BE2C (cell line): ENCODE results near the gene TTYH3.

Experiments
- DNase-seq: peaks from one replicate; pipeline ENCODE4 v3.0.0-alpha.2; 2020
- H3K27me3 ChIP-seq: fragments of 250-450 bp; sonication (Bioruptor Pico); 2 replicates; pipeline ENCODE4 v1.5.1; 2020; ENCODE audit warnings: mild to moderate bottlenecking
- H3K36me3 ChIP-seq: fragments of 250-450 bp; sonication (Bioruptor Pico); 2 replicates; pipeline ENCODE4 v1.5.1; 2020; ENCODE audit warnings: mild to moderate bottlenecking
- H3K4me1 ChIP-seq: fragments of 250-450 bp; sonication (Bioruptor Pico); 2 replicates; pipeline ENCODE4 v1.5.1; 2020
- H3K4me3 ChIP-seq: 2 replicates; pipeline ENCODE4 v1.5.1; 2011; ENCODE audit warnings: low read depth, low read length
- H3K9me3 ChIP-seq: fragments of 250-450 bp; sonication (Bioruptor Pico); 2 replicates; pipeline ENCODE4 v1.5.1; 2020
- TF ChIP-seq, protein P1 (sequence below): IDR thresholded peaks from 2 replicates; pipeline ENCODE4 v1.5.1; 2012; ENCODE audit warnings: mild to moderate bottlenecking, low read depth, low read length

Gene TTYH3

DNA sequence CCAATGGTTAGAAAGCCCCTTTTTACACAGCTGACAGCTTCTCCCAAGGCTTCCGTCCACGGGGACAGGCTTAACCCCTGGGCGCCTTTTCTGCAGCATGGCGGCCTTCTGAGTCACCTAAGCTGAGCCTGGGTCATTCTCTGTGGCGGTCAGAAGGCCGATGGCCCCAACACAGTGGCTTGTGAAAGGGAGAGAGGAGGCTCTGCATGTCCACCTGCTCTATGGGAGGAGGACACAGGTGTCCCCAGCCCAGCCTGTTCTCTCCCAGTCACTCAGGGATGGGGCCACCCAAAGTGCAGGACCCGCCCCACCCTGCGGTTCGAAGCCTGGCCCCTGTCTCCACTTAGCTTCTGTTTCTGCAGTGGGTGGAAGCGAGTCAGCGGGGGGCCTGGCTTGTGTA, 20.4 kb upstream of the TTYH3 start:
- no peak for DNase-seq
- Histone ChIP-seq H3K27me3 (no peaks in the 10 kb centered on the region), H3K9me3 (no peaks in the 10 kb centered on the region), H3K4me1 (peaks cover 28% of the 10 kb centered on the region), H3K36me3 (no peaks in the 10 kb centered on the region), H3K4me3 (no peak overlapping the region)
- TF ChIP-seq, protein P1, sequence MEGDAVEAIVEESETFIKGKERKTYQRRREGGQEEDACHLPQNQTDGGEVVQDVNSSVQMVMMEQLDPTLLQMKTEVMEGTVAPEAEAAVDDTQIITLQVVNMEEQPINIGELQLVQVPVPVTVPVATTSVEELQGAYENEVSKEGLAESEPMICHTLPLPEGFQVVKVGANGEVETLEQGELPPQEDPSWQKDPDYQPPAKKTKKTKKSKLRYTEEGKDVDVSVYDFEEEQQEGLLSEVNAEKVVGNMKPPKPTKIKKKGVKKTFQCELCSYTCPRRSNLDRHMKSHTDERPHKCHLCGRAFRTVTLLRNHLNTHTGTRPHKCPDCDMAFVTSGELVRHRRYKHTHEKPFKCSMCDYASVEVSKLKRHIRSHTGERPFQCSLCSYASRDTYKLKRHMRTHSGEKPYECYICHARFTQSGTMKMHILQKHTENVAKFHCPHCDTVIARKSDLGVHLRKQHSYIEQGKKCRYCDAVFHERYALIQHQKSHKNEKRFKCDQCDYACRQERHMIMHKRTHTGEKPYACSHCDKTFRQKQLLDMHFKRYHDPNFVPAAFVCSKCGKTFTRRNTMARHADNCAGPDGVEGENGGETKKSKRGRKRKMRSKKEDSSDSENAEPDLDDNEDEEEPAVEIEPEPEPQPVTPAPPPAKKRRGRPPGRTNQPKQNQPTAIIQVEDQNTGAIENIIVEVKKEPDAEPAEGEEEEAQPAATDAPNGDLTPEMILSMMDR = no peak

DNA sequence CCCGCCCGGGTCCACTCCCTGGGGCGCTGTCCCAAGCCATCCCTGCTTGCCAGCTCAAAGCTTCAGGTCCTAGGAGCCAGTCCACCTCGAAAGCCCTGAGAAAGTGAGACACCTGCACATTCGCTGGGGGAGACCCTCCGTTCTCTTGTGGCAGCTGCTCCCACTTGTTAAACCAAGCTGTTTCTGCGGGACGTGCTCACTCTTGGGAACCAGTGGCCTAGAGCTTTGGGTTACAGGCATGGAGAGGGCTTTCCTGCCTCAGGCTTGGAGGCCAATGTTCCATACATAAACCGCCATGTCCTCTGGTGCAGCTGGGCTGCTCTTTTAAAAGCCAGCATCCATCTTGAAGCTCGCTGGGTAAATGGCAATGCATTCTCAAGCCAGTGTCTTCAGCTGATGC, 19.9 kb upstream of the TTYH3 start:
- TF ChIP-seq, protein P1 = no peak
- H3K4me3 ChIP-seq = no peak overlapping the region
- H3K4me1 ChIP-seq = peaks cover 25% of the 10 kb centered on the region
- DNase-seq = no peak
- H3K36me3 ChIP-seq = no peaks in the 10 kb centered on the region
- H3K9me3 ChIP-seq = no peaks in the 10 kb centered on the region
- H3K27me3 ChIP-seq = no peaks in the 10 kb centered on the region

DNA sequence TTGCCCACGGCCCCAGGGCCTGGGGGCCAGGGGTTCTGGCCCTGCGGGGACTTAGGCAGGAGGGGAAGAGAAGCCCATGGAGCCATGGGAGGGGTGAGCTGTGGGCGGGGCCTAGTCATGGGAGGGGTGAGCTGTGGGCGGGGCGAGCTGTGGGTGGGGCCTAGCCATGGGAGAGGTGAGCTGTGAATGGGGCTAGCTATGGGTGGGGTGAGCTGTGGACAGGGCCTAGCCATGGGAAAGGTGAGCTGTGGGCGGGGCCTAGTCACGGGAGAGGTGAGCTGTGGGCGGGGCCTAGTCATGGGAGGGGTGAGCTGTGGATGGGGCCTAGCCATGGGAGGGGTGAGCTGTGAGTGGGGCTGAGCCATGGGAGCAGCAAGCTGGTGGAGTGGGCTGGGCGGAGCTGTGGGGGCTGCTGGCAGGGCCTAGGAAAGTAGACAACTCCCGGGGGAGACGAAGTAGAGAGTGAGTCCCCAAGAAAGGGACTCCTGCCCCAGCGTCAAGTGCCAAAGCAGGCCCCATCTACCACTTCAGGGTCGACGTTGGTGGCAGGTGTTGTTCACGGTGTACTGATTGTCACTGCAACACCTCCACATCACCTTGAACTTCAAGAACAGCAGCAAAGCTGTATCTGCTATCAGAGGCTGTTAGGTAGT, 19.2 kb upstream of the TTYH3 start:
- H3K36me3 ChIP-seq = no peaks in the 10 kb centered on the region
- TF ChIP-seq, protein P1 = no peak
- H3K4me1 ChIP-seq = peaks cover 28% of the 10 kb centered on the region
- no peak for DNase-seq
- no peak overlapping the region for H3K4me3 ChIP-seq
- H3K9me3 ChIP-seq = no peaks in the 10 kb centered on the region
- H3K27me3 ChIP-seq = no peaks in the 10 kb centered on the region

DNA sequence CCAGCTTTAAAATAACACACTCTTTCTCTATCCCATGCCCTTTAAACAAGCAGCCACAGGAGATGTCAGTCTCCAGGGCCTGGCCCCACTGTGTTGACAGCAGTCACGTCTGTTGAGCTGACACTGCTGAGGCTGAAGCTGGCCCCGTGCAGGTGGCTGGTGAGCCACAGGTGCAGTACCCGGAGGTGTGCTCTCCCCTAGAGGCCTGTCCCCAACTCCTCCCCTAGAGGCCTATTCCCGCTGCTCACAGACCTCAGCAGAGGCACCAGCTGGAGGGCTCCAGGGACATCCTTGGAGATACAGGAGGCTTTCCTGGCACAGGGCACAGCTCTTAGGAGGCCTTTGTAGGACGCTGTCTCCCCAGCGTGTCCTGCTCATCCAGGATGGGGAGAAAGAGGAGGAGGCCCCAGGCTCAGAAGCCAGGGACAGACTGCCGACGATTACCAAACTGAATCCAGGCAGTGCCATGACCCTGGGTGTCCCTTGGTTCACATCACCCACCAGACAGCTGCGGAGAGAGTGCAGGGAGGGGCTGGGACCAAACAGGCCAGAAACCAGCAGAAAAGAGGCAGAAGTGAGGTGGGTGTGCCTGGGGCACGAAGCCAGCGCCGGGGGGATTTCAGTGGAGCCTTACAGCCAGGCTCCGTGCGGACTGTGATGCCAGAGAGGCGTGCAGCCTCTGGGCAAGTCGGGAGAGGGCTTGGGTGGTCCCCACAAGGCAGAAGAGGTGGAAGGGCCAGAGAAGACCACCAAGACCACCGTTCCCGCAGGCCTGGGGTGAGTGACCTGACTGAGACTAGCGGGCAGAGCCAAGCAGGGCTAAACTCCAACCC, 18.5 kb upstream of the TTYH3 start:
- no peaks in the 10 kb centered on the region for H3K9me3 ChIP-seq
- H3K27me3 ChIP-seq = no peaks in the 10 kb centered on the region
- TF ChIP-seq, protein P1 = no peak
- DNase-seq = no peak
- H3K4me3 ChIP-seq = peak overlapping the region; percentile 1; the same call in 1 of the 2 replicates
- H3K4me1 ChIP-seq = peaks cover 35% of the 10 kb centered on the region
- no peaks in the 10 kb centered on the region for H3K36me3 ChIP-seq

DNA sequence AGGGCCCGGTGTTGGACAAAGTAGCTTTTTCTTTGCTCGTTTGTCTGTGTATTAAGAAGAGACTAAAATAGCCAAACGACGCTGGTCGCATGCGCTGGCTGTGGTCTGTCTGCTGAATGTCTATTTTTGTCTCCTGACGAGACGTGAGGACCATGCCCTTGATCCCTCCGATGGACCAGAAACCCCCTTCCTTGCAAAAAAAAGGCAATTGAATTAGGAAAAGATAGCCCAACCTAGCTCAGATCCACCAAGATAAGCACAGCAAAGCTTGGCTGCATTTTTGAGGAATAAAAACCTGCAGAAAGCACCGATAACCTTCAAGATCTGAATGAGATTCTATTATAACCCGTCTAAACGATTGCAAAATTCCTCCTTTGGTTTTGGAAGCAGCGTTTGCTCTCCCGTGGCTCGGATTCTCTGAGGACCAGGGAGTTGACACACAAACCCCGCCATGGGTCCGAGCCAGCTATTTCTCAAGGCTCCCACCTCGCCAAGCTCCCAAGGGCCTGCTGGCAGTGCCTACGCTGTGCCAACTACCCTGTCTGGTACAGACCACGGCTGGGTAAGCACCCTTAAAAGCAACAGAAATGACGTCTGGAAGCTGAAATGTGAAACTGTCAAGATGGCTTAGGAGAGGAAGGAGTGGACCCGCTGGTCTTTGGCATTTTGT, 17.7 kb upstream of the TTYH3 start:
- H3K27me3 ChIP-seq = no peaks in the 10 kb centered on the region
- H3K4me3 ChIP-seq = peak overlapping the region; percentile 1
- H3K9me3 ChIP-seq = no peaks in the 10 kb centered on the region
- no peak for DNase-seq
- H3K36me3 ChIP-seq = no peaks in the 10 kb centered on the region
- H3K4me1 ChIP-seq = peaks cover 39% of the 10 kb centered on the region
- TF ChIP-seq, protein P1 = no peak
